HCT116 (cell line): ENCODE results near the gene PYROXD2. TPM values are rescaled to one million over a fixed set of nuclear protein-coding genes. Genes with fewer than 3 reads are reported as not detected.

ENCODE experiments used
- ATAC-seq: fragments of 200-7000 bp; cut with Tn5 transposase; 2 replicates; pipeline ENCODE4 v1.9.1; 2020; ENCODE audit warnings: mild to moderate bottlenecking, moderate library complexity
- BruUV-seq: library from RNA; stranded (reverse); fragments of 400-500 nt; replicated peaks from 2 replicates; lab custom pipeline; 2021; lab: Mats Ljungman, UMichigan
- CTCF ChIA-PET: fragments of 300-600 bp; sonication (Branson Sonifier 250); formaldehyde crosslinking; loops from one replicate; lab custom pipeline; 2021; ENCODE audit warnings: antibody characterized with exemption; lab: Charles Lee
- POLR2A ChIA-PET: fragments of 300-600, 350-600 bp; sonication (Branson Sonifier 250); formaldehyde crosslinking; loops from one replicate; lab custom pipeline; 2021; ENCODE audit warnings: antibody characterized with exemption; lab: Charles Lee
- RAD21 ChIA-PET, 2 experiments: fragments of 300-600 bp; sonication (Branson Sonifier 250); formaldehyde crosslinking; loops; one replicate each; lab custom pipeline; 2023; ENCODE audit warnings: low total read pairs in 2 of 2; ENCODE audit not compliant: uncharacterized antibody in 2 of 2, unreplicated experiment in 2 of 2, low non-redundant PET in 1 of 2; lab: Charles Lee
- DNase-seq: peaks from one replicate; pipeline ENCODE4 v3.0.0-alpha.2; 2010; ENCODE audit warnings: low read depth, low spot score
- H2AFZ ChIP-seq: fragments of 200-600 bp; shearing (Covaris generic), sonication (generic); 2 replicates; pipeline ENCODE4 v1.6.1; 2017; ENCODE audit warnings: low read depth, mixed run types, mixed read lengths, antibody characterized with exemption, low read length; ENCODE audit not compliant: poor library complexity, severe bottlenecking
- H3K27ac ChIP-seq: 2 replicates; pipeline ENCODE4 v1.5.1; 2012; ENCODE audit warnings: low read depth, low read length
- H3K27me3 ChIP-seq: fragments of 200-600 bp; sonication (generic); 2 replicates; pipeline ENCODE4 v1.6.1; 2016; ENCODE audit warnings: mixed run types, low read length, mixed read lengths; ENCODE audit not compliant: insufficient read depth
- H3K36me3 ChIP-seq, 2 experiments: fragments of 200-500 bp in 1 of 2; fragments of 200-600 bp in 1 of 2; sonication (Bioruptor generic) in 1 of 2; sonication (generic) in 1 of 2; 2 replicates each; pipeline versions ENCODE4 v1.5.1 to v1.6.1; 2014 to 2016; ENCODE audit warnings: low read length in 2 of 2, inconsistent platforms in 1 of 2, mixed read lengths in 1 of 2, mixed run types in 1 of 2; ENCODE audit not compliant: insufficient read depth in 2 of 2, control insufficient read depth in 1 of 2
- H3K4me1 ChIP-seq, 2 experiments: fragments of 200-600 bp in 1 of 2; sonication (generic) in 1 of 2; 2 replicates each; pipeline versions ENCODE4 v1.5.1 to v1.6.1; 2012 to 2017; ENCODE audit warnings: low read length in 2 of 2, inconsistent platforms in 1 of 2, mild to moderate bottlenecking in 1 of 2, mixed read lengths in 1 of 2, mixed run types in 1 of 2, moderate library complexity in 1 of 2; ENCODE audit not compliant: insufficient read depth in 2 of 2, control insufficient read depth in 1 of 2
- H3K4me2 ChIP-seq: fragments of 200-600 bp; sonication (generic); 2 replicates; pipeline ENCODE4 v1.6.1; 2017; ENCODE audit warnings: mixed run types, low read length, mixed read lengths
- H3K4me3 ChIP-seq, 2 experiments: fragments of 200-600 bp in 1 of 2; sonication (generic) in 1 of 2; replicated peaks in 1 of 2; 2 replicates each; pipeline ENCODE4 v1.5.1; 2011 to 2016; ENCODE audit warnings: low read length in 2 of 2, control low read depth in 1 of 2, low read depth in 1 of 2, mild to moderate bottlenecking in 1 of 2, mixed read lengths in 1 of 2, mixed run types in 1 of 2
- H3K79me2 ChIP-seq: fragments of 200-600 bp; sonication (generic); 2 replicates; pipeline ENCODE4 v1.6.1; 2017; ENCODE audit warnings: mild to moderate bottlenecking, mixed run types, low read length, moderate library complexity, mixed read lengths; ENCODE audit not compliant: insufficient read depth
- H3K9ac ChIP-seq: fragments of 200-600 bp; sonication (generic); 2 replicates; pipeline ENCODE4 v1.6.1; 2016; ENCODE audit warnings: low read length, mixed read lengths
- H3K9me2 ChIP-seq: fragments of 200-600 bp; sonication (generic), shearing (Covaris generic); 2 replicates; pipeline ENCODE4 v1.6.1; 2017; ENCODE audit warnings: mixed run types, mild to moderate bottlenecking, moderate library complexity; ENCODE audit not compliant: insufficient read depth
- H3K9me3 ChIP-seq, 2 experiments: fragments of 200-500 bp in 1 of 2; fragments of 200-600 bp in 1 of 2; sonication (Bioruptor generic) in 1 of 2; sonication (generic) in 1 of 2; 2 replicates each; pipeline ENCODE4 v1.6.1; 2014 to 2017; ENCODE audit warnings: low read length in 2 of 2, mixed read lengths in 2 of 2, inconsistent platforms in 1 of 2, low read depth in 1 of 2, mild to moderate bottlenecking in 1 of 2, mixed run types in 1 of 2, moderate library complexity in 1 of 2; ENCODE audit not compliant: control insufficient read depth in 1 of 2, insufficient read depth in 1 of 2
- H4K20me1 ChIP-seq: fragments of 200-600 bp; sonication (generic), shearing (Covaris generic); 2 replicates; pipeline ENCODE4 v1.6.1; 2017; ENCODE audit warnings: mixed run types, mild to moderate bottlenecking, moderate library complexity; ENCODE audit not compliant: insufficient read depth
- CBX3 ChIP-seq: IDR thresholded peaks from 2 replicates; pipeline ENCODE4 v1.6.1; 2012; ENCODE audit warnings: low read depth
- CEBPB ChIP-seq: IDR thresholded peaks from 2 replicates; pipeline ENCODE4 v1.6.1; 2012; ENCODE audit warnings: low read depth
- EZH2 ChIP-seq: fragments of 200-600 bp; sonication (generic); IDR thresholded peaks from 2 replicates; pipeline ENCODE4 v1.6.1; 2017; ENCODE audit warnings: antibody characterized with exemption, mixed run types
- FOSL1 ChIP-seq: IDR thresholded peaks from 2 replicates; pipeline ENCODE4 v1.6.1; 2012; ENCODE audit warnings: low read depth
- MAX ChIP-seq: IDR thresholded peaks from 2 replicates; pipeline ENCODE4 v1.6.1; 2012
- POLR2AphosphoS5 ChIP-seq: IDR thresholded peaks from 2 replicates; pipeline ENCODE4 v1.6.1; 2011; ENCODE audit warnings: mild to moderate bottlenecking, low read depth, low read length, moderate library complexity
- RAD21 ChIP-seq: IDR thresholded peaks from 2 replicates; pipeline ENCODE4 v1.6.1; 2012; ENCODE audit warnings: low read depth, mild to moderate bottlenecking
- REST ChIP-seq: IDR thresholded peaks from 2 replicates; pipeline ENCODE4 v1.6.1; 2012; ENCODE audit warnings: low read depth
- SIN3A ChIP-seq: IDR thresholded peaks from 2 replicates; pipeline ENCODE4 v1.6.1; 2012; ENCODE audit warnings: low read depth
- ZBTB33 ChIP-seq: IDR thresholded peaks from 2 replicates; pipeline ENCODE4 v1.6.1; 2011; ENCODE audit warnings: mild to moderate bottlenecking, low read length, moderate library complexity; ENCODE audit not compliant: insufficient replicate concordance; ENCODE audit errors: extremely low read depth
- ZFX ChIP-seq: fragments of 450-650 bp; IDR thresholded peaks from 2 replicates; pipeline ENCODE4 v1.6.1; 2017
- intact Hi-C: fragments of 100-400 bp; cut with micrococcal nuclease; formaldehyde crosslinking; loops from 2 replicates; pipeline ENCODE4 v1.10.0; 2022
- total RNA-seq: library from RNA; stranded (reverse); gene quantifications from one replicate; pipeline ENCODE4 v1.2.1, GENCODE V29; 2021; ENCODE audit not compliant: unreplicated experiment
- TF ChIP-seq, protein P1 (sequence below), 3 experiments: fragments of 200-600 bp in 1 of 3; sonication (generic) in 1 of 3; IDR thresholded peaks in 2 of 3; conservative IDR thresholded peaks in 1 of 3; 2 replicates each; pipeline ENCODE4 v1.5.1; 2012 to 2017; ENCODE audit warnings: low read depth in 2 of 3, low read length in 2 of 3, antibody characterized with exemption in 1 of 3, borderline replicate concordance in 1 of 3, control low read depth in 1 of 3, mild to moderate bottlenecking in 1 of 3, mixed read lengths in 1 of 3, mixed run types in 1 of 3, moderate library complexity in 1 of 3; ENCODE audit not compliant: insufficient read depth in 1 of 3

The PYROXD2 gene
- total RNA-seq, 1 experiment from 2014 or later = 14.2 TPM

- Histone ChIP-seq H3K4me1 (no peaks in the 10 kb centered on the region), H3K9me2 (no peaks in the 10 kb centered on the region), H2AFZ (no peak overlapping the region), H3K9me3 (no peaks in the 10 kb centered on the region), H4K20me1 (no peaks in the 10 kb centered on the region), H3K4me2 (no peak overlapping the region), H3K27ac (no peak overlapping the region), H3K27me3 (no peaks in the 10 kb centered on the region), H3K79me2 (no peaks in the 10 kb centered on the region), H3K36me3 (no peaks in the 10 kb centered on the region), H3K9ac (no peak overlapping the region), H3K4me3 (no peak overlapping the region)
- CTCF ChIA-PET = interaction anchor here (0.9 kb wide), 1 partner anchor 29 kb away, joined by 3 read pairs; no protein-coding TSS in a partner anchor
- ATAC-seq (no peak), DNase-seq (no peak)
- no TSS peak for BruUV-seq
- POLR2A ChIA-PET = no interaction called here
- RAD21 ChIA-PET = no interaction called here
- TF ChIP-seq SIN3A = no peak
- no peak for TF ChIP-seq CEBPB
- no peak for TF ChIP-seq ZFX
- TF ChIP-seq EZH2 = no peak
- no peak for TF ChIP-seq POLR2AphosphoS5
- no peak for TF ChIP-seq FOSL1
- no peak for TF ChIP-seq MAX
- TF ChIP-seq ZBTB33 = no peak
- TF ChIP-seq REST = no peak
- TF ChIP-seq RAD21 = no peak
- TF ChIP-seq, protein P1, sequence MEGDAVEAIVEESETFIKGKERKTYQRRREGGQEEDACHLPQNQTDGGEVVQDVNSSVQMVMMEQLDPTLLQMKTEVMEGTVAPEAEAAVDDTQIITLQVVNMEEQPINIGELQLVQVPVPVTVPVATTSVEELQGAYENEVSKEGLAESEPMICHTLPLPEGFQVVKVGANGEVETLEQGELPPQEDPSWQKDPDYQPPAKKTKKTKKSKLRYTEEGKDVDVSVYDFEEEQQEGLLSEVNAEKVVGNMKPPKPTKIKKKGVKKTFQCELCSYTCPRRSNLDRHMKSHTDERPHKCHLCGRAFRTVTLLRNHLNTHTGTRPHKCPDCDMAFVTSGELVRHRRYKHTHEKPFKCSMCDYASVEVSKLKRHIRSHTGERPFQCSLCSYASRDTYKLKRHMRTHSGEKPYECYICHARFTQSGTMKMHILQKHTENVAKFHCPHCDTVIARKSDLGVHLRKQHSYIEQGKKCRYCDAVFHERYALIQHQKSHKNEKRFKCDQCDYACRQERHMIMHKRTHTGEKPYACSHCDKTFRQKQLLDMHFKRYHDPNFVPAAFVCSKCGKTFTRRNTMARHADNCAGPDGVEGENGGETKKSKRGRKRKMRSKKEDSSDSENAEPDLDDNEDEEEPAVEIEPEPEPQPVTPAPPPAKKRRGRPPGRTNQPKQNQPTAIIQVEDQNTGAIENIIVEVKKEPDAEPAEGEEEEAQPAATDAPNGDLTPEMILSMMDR (IDR thresholded peaks at IDR 0.05 in 2 of 3, conservative IDR thresholded peaks at IDR 0.05 in 1 of 3; ENCODE audit: borderline replicate concordance in 1 of 3, insufficient read depth in 1 of 3, low read depth in 2 of 3, low read length in 2 of 3) = no peak
- TF ChIP-seq CBX3 = no peak
- intact Hi-C loops = no loop called here
Measured at GRCh38 chr10:98397089-98397600, 17.8 kb downstream of the PYROXD2 start.
